Measurements from ENCODE around the gene ADORA1. TPM values are rescaled to one million over a fixed set of nuclear protein-coding genes. Genes with fewer than 3 reads are reported as not detected.

The ADORA1 gene
- total RNA-seq, 2 experiments from 2014 or later, result not detected

- Histone ChIP-seq H3K9me2 (ENCODE audit: insufficient read depth, low read length) (no peaks in the 10 kb centered on the region), H3K79me2 (ENCODE audit: insufficient read depth, low read depth, low read length) (no peaks in the 10 kb centered on the region), H3K4me1 (ENCODE audit: insufficient read depth, low read length, poor library complexity, severe bottlenecking) (no peaks in the 10 kb centered on the region), H2AFZ (ENCODE audit: low read length) (no peak overlapping the region), H4K20me1 (ENCODE audit: insufficient read depth, low read length) (no peaks in the 10 kb centered on the region), H3K27ac (ENCODE audit: low read depth, low read length, poor library complexity, severe bottlenecking) (no peak overlapping the region), H3K36me3 (ENCODE audit: insufficient read depth, low read length) (no peaks in the 10 kb centered on the region), H3K4me2 (ENCODE audit: low read length) (no peak overlapping the region), H3K9me3 (ENCODE audit: low read length) (no peaks in the 10 kb centered on the region), H3K4me3 (ENCODE audit: low read depth, low read length, poor library complexity, severe bottlenecking) (no peak overlapping the region)
- no peak for DNase-seq (ENCODE audit: low spot score)
- ChIA-PET POLR2A (no interaction called here), CTCF (ENCODE audit: unreplicated experiment) (no interaction called here)
- TF ChIP-seq, protein P1, sequence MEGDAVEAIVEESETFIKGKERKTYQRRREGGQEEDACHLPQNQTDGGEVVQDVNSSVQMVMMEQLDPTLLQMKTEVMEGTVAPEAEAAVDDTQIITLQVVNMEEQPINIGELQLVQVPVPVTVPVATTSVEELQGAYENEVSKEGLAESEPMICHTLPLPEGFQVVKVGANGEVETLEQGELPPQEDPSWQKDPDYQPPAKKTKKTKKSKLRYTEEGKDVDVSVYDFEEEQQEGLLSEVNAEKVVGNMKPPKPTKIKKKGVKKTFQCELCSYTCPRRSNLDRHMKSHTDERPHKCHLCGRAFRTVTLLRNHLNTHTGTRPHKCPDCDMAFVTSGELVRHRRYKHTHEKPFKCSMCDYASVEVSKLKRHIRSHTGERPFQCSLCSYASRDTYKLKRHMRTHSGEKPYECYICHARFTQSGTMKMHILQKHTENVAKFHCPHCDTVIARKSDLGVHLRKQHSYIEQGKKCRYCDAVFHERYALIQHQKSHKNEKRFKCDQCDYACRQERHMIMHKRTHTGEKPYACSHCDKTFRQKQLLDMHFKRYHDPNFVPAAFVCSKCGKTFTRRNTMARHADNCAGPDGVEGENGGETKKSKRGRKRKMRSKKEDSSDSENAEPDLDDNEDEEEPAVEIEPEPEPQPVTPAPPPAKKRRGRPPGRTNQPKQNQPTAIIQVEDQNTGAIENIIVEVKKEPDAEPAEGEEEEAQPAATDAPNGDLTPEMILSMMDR (conservative IDR thresholded peaks at IDR 0.05; ENCODE audit: low read length), result no peak
- no peak for TF ChIP-seq EZH2phosphoT487 (IDR thresholded peaks at IDR 0.05; ENCODE audit: borderline replicate concordance, low read depth, low read length)
- BruUV-seq (replicated peaks), result no TSS peak
- intact Hi-C loops (cut with micrococcal nuclease; ENCODE audit: unreplicated experiment), result no loop called here
Measured at GRCh38 chr1:203082231-203082505, 45.4 kb upstream of the ADORA1 start.

DNA sequence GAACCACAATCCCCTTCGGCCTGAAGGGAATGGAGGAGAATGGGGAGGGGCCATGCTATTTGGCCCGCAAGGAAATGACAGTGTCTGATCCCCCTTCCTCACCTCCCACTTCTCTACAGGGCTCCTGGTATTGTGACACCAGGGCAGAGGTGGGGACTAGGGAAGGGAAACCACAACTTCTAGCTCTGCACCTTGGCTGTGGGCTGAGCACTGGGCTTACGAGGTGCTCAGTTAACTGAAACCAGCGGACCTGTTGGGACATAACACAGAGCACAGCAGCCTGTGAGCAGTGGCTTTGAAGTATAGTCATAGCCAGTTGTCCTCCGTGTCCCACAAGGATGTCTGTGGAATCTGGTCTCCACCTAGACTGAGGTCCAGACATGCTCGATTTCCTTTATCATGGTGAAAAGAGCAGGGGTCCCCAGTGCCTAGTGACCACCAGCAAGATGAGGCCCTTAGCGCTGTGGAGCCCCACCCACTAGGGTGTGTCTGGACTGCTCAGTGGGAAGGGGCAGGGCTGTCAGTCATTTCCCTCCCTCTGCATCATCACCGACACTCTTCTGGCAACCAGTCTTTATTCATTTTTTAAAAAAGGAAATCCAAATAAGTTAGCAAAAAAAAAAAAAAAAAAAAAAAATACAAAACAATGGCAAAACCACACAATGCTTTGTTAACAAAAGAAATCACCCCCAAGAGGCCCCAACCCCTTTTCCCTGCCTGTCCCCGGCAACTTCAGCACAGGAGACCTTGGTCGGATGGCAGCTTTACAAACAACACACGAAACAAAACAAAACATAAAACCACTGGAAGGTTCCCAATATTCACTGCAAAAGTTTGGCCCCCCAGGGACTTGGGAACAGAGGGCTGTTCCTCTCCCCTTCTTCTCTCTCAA lies 44.7 kb upstream of the ADORA1 start:
- no peak overlapping the region for H2AFZ ChIP-seq (ENCODE audit: low read length)
- H4K20me1 ChIP-seq (ENCODE audit: insufficient read depth, low read length), result no peaks in the 10 kb centered on the region
- intact Hi-C loops (cut with micrococcal nuclease; ENCODE audit: unreplicated experiment), result no loop called here
- ChIA-PET POLR2A (no interaction called here), CTCF (ENCODE audit: unreplicated experiment) (interaction anchor here (0.5 kb wide), 1 partner anchor 237 kb away, joined by 6 read pairs; no protein-coding TSS in a partner anchor)
- no peak overlapping the region for H3K27ac ChIP-seq (ENCODE audit: low read depth, low read length, poor library complexity, severe bottlenecking)
- no peak overlapping the region for H3K4me2 ChIP-seq (ENCODE audit: low read length)
- H3K36me3 ChIP-seq (ENCODE audit: insufficient read depth, low read length), result no peaks in the 10 kb centered on the region
- no peaks in the 10 kb centered on the region for H3K79me2 ChIP-seq (ENCODE audit: insufficient read depth, low read depth, low read length)
- H3K4me1 ChIP-seq (ENCODE audit: insufficient read depth, low read length, poor library complexity, severe bottlenecking), result no peaks in the 10 kb centered on the region
- H3K9me2 ChIP-seq (ENCODE audit: insufficient read depth, low read length), result no peaks in the 10 kb centered on the region
- H3K9me3 ChIP-seq (ENCODE audit: low read length), result no peaks in the 10 kb centered on the region
- H3K4me3 ChIP-seq (ENCODE audit: low read depth, low read length, poor library complexity, severe bottlenecking), result no peak overlapping the region
- TF ChIP-seq EZH2phosphoT487 (IDR thresholded peaks at IDR 0.05; ENCODE audit: borderline replicate concordance, low read depth, low read length), result no peak
- TF ChIP-seq, protein P1 (conservative IDR thresholded peaks at IDR 0.05; ENCODE audit: low read length), result no peak
- no TSS peak for BruUV-seq (replicated peaks)
- DNase-seq (ENCODE audit: low spot score), result no peak

DNA sequence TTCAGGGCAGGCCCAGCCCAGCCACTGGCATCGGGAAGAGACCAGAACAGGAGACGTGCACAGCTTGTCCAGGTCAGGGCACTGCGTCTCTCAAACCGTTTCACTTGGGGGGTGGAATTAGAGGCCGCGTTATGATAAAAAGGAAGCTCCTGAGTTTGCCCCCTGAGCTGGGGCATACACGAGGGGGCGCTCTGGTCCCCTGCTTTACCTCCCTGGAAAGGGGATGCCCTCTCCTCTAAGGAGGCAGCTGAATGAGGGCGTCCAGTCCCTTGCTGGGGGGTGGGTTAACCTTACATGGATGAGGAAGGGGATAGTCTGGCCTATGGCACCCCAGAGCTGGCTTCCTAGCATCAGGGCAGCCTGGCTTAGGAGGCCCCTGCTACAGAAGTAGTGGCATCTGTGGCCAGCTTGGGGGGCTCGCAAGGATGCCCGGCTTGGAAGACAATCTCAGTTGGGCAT lies 44.0 kb upstream of the ADORA1 start:
- no peak for DNase-seq (ENCODE audit: low spot score)
- CTCF ChIA-PET (ENCODE audit: unreplicated experiment), result interaction anchor here (0.5 kb wide), 1 partner anchor 237 kb away, joined by 6 read pairs; no protein-coding TSS in a partner anchor
- intact Hi-C loops (cut with micrococcal nuclease; ENCODE audit: unreplicated experiment), result no loop called here
- TF ChIP-seq, protein P1 (conservative IDR thresholded peaks at IDR 0.05; ENCODE audit: low read length), result peak; percentile 26; the same call in 1 of the 2 replicates
- no peak for TF ChIP-seq EZH2phosphoT487 (IDR thresholded peaks at IDR 0.05; ENCODE audit: borderline replicate concordance, low read depth, low read length)
- no peak overlapping the region for H3K27ac ChIP-seq (ENCODE audit: low read depth, low read length, poor library complexity, severe bottlenecking)
- H3K36me3 ChIP-seq (ENCODE audit: insufficient read depth, low read length), result no peaks in the 10 kb centered on the region
- no peak overlapping the region for H2AFZ ChIP-seq (ENCODE audit: low read length)
- POLR2A ChIA-PET, result no interaction called here
- H3K9me2 ChIP-seq (ENCODE audit: insufficient read depth, low read length), result no peaks in the 10 kb centered on the region
- H3K4me3 ChIP-seq (ENCODE audit: low read depth, low read length, poor library complexity, severe bottlenecking), result no peak overlapping the region
- BruUV-seq (replicated peaks), result no TSS peak
- H4K20me1 ChIP-seq (ENCODE audit: insufficient read depth, low read length), result no peaks in the 10 kb centered on the region
- no peak overlapping the region for H3K4me2 ChIP-seq (ENCODE audit: low read length)
- no peaks in the 10 kb centered on the region for H3K4me1 ChIP-seq (ENCODE audit: insufficient read depth, low read length, poor library complexity, severe bottlenecking)
- H3K9me3 ChIP-seq (ENCODE audit: low read length), result no peaks in the 10 kb centered on the region
- no peaks in the 10 kb centered on the region for H3K79me2 ChIP-seq (ENCODE audit: insufficient read depth, low read depth, low read length)
